ENCODE data around the gene ZSCAN20. TPM values are rescaled to one million over a fixed set of nuclear protein-coding genes. Genes with fewer than 3 reads are reported as not detected.

ZSCAN20 gene
- total RNA-seq, 1 donor from 2014 or later: 5.8 TPM

GRCh38 chr1:33532250-33532649 is 59.8 kb downstream of the ZSCAN20 start:
- DNase-seq (ENCODE audit: low spot score): no peak

GRCh38 chr1:33532936-33533335 is 60.5 kb downstream of the ZSCAN20 start:
- DNase-seq (ENCODE audit: low spot score): no peak

- no peak for DNase-seq (ENCODE audit: low spot score)
Measured at GRCh38 chr1:33535334-33535733, 62.9 kb downstream of the ZSCAN20 start.

GRCh38 chr1:33537885-33538284 is 65.4 kb downstream of the ZSCAN20 start:
- DNase-seq (ENCODE audit: low spot score): no peak

GRCh38 chr1:33541966-33542365 is 69.5 kb downstream of the ZSCAN20 start:
- DNase-seq (ENCODE audit: low spot score): no peak

Other genes starting within 250 kb of the ZSCAN20 start
- gene ZNF362, start 216.2 kb upstream of the ZSCAN20 start, total RNA-seq: 53.7 TPM
- gene A3GALT2, start 151.5 kb upstream of the ZSCAN20 start, total RNA-seq: not detected
- 107 TPM for gene PHC2, start 41.5 kb upstream of the ZSCAN20 start, total RNA-seq